HG03558 (cell line): ENCODE results near the gene CLUH.

Source experiments
- ATAC-seq: cut with Tn5 transposase; IDR thresholded peaks from one replicate; pipeline ENCODE4 v1.9.1; 2021; ENCODE audit warnings: moderate number of reproducible peaks; ENCODE audit not compliant: unreplicated experiment; ENCODE audit errors: extremely low read depth

CLUH gene, protein sequence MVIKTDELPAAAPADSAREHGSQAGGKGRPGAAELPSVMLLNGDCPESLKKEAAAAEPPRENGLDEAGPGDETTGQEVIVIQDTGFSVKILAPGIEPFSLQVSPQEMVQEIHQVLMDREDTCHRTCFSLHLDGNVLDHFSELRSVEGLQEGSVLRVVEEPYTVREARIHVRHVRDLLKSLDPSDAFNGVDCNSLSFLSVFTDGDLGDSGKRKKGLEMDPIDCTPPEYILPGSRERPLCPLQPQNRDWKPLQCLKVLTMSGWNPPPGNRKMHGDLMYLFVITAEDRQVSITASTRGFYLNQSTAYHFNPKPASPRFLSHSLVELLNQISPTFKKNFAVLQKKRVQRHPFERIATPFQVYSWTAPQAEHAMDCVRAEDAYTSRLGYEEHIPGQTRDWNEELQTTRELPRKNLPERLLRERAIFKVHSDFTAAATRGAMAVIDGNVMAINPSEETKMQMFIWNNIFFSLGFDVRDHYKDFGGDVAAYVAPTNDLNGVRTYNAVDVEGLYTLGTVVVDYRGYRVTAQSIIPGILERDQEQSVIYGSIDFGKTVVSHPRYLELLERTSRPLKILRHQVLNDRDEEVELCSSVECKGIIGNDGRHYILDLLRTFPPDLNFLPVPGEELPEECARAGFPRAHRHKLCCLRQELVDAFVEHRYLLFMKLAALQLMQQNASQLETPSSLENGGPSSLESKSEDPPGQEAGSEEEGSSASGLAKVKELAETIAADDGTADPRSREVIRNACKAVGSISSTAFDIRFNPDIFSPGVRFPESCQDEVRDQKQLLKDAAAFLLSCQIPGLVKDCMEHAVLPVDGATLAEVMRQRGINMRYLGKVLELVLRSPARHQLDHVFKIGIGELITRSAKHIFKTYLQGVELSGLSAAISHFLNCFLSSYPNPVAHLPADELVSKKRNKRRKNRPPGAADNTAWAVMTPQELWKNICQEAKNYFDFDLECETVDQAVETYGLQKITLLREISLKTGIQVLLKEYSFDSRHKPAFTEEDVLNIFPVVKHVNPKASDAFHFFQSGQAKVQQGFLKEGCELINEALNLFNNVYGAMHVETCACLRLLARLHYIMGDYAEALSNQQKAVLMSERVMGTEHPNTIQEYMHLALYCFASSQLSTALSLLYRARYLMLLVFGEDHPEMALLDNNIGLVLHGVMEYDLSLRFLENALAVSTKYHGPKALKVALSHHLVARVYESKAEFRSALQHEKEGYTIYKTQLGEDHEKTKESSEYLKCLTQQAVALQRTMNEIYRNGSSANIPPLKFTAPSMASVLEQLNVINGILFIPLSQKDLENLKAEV (N-terminal part only)

DNA sequence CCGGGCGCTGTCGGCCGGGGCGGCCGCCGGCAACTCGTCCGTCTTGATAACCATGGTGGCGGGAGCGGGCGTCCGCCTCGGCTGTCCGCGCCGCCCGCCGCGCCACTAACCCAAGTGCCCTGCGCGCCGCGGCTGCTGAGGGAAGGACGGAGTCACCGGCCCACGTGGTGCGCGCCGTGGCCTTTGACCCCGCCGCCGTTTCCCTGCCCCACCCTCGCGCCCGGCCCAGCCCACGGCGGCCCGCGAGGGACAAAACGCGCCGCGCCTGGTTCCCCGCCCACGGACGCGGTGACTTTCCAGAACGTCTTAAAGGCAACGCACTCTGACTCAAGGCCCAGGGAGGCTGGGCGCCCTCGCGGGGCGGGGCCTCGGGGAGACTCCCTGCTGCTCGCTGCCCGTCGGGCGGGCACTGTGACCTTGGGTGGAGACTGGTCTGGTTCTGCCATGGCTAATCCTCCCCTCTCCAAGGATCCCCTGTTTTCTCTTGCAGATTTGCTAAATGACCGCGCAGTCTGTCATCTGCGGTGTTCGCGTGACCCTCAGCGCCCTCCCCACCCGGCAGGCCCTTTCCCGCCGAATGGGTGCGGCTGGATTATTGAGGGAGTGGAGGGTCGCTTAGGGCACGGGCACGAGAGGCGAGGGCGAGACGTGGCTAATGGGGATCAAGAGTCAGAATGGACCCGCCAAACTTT lies at the start of gene CLUH:
Gene CLUH (minus strand): TSS at position 157 of the 692 bp plus-strand sequence. CDS start 103 bp downstream, at position 54.
- peak; percentile 59 for ATAC-seq

- no peak for ATAC-seq
Observed at GRCh38 chr17:2758870-2759269, 47.3 kb upstream of the CLUH start.

DNA sequence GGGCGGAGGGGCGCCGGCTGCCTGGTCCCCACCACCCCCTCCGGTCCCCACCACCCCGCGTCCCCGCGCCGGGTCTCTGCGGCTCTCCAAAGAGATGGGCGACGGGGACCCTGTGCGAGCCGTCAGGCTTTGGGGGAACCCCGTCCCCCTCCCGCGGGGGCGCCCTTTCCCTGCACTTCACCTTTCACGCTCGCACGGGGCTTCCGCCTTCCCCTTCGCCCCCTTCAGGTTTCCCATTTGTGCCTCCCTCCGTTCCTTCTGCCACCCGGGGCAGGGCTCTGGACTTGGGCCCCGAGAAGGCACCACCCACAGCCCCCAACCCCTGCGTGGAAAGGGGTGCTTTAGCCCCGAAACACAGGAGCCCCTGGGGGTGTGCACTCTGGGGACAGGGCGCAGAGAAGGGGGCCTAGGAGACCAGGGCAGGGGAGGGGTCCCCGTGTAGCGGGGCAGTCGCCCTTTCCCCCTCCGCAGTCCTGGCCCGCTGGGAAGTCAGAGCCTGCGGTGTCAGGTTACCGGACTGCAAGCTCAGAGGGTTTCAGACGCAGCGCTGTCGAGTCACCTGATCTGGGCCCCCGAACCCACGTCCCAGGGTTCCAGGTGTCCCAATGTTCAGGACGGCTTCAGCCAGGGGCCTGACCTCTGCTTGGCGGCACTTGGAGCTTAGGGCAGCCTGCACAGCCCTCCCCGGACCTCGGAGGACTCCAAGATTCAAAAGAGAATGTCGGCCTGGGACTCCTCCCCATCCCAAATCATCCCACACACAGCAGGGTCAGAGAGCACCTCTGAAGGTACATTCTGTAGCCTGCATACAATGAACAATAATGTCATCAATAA lies 44.5 kb upstream of the CLUH start:
- no peak for ATAC-seq

- no peak for ATAC-seq
Observed at GRCh38 chr17:2751491-2751890, 39.9 kb upstream of the CLUH start.

DNA sequence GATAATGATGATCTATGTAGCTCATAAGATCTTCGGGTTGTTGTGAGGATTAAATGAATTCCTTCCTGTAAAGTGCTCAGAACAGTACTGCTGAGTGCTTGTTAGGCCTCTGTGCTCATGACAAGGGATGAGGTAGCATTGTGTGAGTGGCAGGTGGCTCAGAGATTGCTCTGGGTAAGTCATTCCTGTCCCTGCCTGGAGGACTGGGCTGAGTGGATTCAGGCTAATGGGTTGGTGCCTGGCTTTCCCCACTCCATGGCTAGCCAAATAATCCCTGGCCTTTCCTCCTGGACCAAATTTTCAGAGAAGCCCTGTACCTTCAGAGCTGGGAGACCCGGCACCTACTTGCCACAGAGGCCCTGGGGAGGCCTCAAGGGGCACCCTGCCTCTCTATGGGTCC lies 39.2 kb upstream of the CLUH start:
- no peak for ATAC-seq

DNA sequence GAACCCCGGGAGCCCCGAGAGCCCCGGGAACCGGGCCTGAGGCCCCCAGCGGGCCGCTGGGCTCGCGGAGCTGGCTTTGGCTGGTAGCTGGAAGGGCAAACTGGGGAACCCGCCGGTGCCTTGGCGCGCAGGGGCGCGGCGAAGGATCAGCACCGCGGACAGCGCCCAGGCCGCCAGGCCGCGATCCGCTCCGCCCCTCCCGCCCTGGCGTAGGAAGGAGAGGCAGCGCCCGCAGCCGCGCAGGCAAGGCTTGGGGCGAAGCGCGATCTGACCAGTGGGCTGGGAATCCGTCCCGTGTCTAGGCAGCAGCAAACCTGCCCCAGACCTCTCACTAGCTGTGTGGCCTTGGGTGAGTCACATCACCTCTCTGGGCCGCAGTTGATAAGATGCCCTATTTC lies 38.2 kb upstream of the CLUH start:
- no peak for ATAC-seq

- ATAC-seq, result no peak
Observed at GRCh38 chr17:2749058-2749783, 37.7 kb upstream of the CLUH start, which contains the start of gene CCDC92B. Gene CCDC92B, minus strand, starts transcription at chr17:2749652. Its CDS starts 14,507 bp downstream, at chr17:2735145.

- ATAC-seq, result no peak
Observed at GRCh38 chr17:2745317-2746037, 33.9 kb upstream of the CLUH start.

DNA sequence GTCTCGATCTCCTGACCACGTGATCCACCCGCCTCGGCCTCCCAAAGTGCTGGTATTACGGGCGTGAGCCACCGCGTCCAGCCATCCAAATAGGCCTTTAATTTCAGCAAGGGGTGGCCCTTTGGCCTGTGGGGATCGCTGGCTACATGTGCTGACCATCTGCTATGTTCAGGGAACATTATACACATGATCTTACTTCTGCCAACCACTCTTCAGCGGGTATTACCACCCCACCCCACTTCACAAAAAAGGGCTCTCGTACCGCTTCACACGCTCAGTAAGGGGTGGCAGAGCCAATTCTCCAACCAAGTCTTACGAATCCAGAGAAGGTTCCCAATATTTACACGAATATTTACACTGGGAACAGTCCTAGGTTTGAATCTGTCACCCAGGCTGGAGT lies 26.1 kb upstream of the CLUH start:
- no peak for ATAC-seq

DNA sequence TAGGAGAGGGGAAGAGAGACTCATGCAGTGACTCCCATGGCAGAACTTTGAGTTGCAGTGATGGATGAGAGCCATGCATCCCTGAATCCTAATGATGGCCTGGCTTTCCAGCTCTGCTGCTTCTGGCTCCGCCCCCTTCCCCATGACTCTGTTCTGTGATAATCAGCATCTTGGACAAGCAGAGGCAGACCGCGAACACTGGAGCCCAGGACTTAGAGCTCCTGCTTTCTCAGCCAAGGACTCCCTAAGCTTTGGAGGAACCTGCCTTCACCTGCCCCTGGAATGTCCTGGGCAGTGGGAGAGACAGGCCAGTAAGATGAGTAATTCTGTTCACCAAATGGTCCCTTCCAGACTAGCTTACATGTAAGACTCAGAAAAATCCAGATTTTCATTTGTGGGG lies 25.4 kb upstream of the CLUH start:
- no peak for ATAC-seq

DNA sequence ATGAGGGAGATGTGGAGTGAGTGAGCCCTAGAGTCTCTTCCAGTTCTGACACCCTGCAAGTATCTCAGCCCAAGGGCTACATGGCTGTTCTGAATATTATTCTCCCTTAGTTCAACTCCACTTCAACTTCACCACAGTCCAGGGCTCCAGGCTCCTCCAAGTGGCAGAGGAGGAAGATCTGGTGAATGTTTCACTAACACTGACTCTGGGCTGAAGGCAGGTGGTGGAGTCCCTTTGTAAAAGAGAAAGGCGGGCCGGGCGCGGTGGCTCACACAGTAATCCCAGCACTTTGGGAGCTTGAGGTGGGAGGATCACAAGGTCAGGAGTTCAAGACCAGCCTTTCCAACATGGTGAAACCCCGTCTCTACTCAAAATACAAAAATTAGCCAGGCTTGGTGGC lies 24.3 kb upstream of the CLUH start:
- ATAC-seq, result no peak

GRCh38 chr17:2734939-2735338 lies 23.4 kb upstream of the CLUH start:
- no peak for ATAC-seq

DNA sequence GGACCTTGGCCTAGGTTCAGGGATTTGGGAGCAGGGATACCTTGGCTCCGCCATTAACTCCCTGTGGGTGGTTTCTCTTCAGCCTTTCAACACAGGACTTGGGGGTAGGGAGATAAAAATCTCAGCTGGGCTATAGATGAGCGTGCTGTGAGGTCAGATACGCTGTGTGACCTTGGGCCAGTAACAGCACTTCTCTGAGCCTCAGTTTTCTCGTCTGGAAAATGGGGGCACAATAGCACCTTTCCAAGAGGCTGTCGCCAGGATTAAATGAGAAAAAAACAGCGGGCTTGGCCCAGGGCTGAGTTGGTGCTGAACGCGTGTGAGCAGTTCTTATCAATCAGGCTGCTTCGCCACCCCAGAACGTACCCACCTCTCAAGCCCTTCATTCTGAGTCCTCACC lies 20.2 kb upstream of the CLUH start:
- ATAC-seq, result no peak

- ATAC-seq, result no peak
Observed at GRCh38 chr17:2730764-2731353, 19.3 kb upstream of the CLUH start.

DNA sequence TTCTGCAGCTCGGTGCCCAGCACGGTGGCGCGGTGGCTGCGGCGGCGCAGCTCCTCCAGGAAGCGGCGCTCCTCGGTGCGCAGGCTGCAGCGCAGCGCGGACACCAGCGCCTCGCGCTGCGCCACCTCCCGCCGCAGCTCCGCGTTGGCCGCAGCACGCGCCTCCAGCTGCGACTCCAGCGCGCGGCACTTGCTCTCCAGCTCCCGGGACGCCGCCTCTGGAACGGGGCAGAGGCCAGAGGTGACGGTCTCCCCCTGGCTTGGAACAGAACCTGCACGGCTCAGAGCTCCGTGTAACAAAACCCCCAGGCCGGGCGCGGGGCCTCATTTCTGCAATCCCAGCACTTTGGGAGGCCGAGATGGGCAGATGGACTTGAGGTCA lies 13.2 kb upstream of the CLUH start:
- no peak for ATAC-seq

- ATAC-seq, result no peak
Observed at GRCh38 chr17:2723997-2724783, 12.6 kb upstream of the CLUH start.
